ENCODE measurements around the gene BCL3. TPM values are rescaled to one million over a fixed set of nuclear protein-coding genes. Genes with fewer than 3 reads are reported as not detected.

BCL3 gene
- total RNA-seq, 1 experiment from 2014 or later: 4.4 TPM

- DNase-seq (ENCODE audit: low spot score): peak; percentile 66
Measured at GRCh38 chr19:44742330-44743061, 6.0 kb upstream of the BCL3 start.

- no peak for DNase-seq (ENCODE audit: low spot score)
Measured at GRCh38 chr19:44744871-44745332, 3.6 kb upstream of the BCL3 start.

GRCh38 chr19:44745341-44745831, 3.1 kb upstream of the BCL3 start:
- DNase-seq (ENCODE audit: low spot score): peak; percentile 85

- no peak for DNase-seq (ENCODE audit: low spot score)
Measured at GRCh38 chr19:44745887-44746600, 2.5 kb upstream of the BCL3 start.

GRCh38 chr19:44746616-44746945, 1.9 kb upstream of the BCL3 start:
- no peak for DNase-seq (ENCODE audit: low spot score)

GRCh38 chr19:44746946-44747738, 1.4 kb upstream of the BCL3 start:
- DNase-seq (ENCODE audit: low spot score): peak; percentile 96

DNA sequence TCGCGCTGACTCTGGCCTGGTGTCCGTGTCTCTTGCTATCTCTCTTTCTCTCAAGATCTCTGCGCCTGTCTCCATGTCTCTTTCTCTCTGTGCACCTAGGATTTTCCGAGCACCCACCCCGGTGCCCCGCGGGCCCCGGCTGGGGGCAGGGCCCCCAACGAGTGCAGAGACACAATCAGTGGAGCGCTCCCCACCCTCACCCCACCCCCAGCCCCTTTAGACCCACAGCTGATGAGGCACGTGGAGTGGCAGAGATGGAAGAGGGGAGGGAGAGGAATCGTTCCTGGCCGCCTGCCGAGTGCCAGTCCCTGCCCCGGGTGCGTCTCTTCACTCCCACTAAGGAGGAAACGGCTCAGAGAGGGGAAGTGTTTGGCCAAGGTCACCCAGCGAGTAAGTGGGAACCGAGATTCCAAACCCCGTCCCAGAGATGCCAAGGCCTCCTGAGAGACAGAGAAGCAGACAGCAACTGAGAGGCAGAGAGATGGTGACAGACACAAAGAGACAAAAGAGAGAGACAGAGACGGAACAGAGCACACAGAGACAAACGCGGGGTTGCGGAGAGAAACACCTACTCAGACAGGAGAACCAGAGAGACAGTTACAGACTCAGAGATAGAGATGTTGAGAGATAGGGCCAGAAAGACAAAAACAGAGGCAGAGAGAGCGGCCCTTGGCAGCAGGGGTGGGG, 626 bp upstream of the BCL3 start:
- peak; percentile 72 for DNase-seq (ENCODE audit: low spot score)

DNA sequence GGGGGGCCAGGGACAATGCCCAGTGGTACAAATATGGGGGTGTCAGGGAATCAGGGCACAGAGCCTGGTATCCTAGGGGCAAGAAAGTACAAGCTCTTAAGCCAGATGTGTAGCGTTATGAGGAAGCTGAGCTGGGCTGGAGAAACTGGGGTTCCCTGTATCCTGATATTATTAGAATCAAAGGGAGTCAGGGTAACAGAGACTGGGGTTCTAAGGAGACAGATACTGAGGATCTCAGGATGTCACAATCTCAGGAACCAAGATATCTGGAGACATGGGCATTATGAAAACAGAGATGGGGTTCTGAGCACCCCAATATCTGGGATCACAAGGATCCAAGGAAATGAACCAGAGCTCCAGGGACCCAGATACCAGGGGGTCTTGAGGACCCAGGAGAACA, 784 bp downstream of the BCL3 start:
- DNase-seq (ENCODE audit: low spot score): no peak

GRCh38 chr19:44749994-44750393, 1.5 kb downstream of the BCL3 start:
- DNase-seq (ENCODE audit: low spot score): no peak

GRCh38 chr19:44752123-44752815, 3.8 kb downstream of the BCL3 start:
- no peak for DNase-seq (ENCODE audit: low spot score)

GRCh38 chr19:44752816-44753625, 4.5 kb downstream of the BCL3 start:
- peak; percentile 96 for DNase-seq (ENCODE audit: low spot score)

GRCh38 chr19:44753626-44753931, 5.1 kb downstream of the BCL3 start:
- DNase-seq (ENCODE audit: low spot score): no peak

DNA sequence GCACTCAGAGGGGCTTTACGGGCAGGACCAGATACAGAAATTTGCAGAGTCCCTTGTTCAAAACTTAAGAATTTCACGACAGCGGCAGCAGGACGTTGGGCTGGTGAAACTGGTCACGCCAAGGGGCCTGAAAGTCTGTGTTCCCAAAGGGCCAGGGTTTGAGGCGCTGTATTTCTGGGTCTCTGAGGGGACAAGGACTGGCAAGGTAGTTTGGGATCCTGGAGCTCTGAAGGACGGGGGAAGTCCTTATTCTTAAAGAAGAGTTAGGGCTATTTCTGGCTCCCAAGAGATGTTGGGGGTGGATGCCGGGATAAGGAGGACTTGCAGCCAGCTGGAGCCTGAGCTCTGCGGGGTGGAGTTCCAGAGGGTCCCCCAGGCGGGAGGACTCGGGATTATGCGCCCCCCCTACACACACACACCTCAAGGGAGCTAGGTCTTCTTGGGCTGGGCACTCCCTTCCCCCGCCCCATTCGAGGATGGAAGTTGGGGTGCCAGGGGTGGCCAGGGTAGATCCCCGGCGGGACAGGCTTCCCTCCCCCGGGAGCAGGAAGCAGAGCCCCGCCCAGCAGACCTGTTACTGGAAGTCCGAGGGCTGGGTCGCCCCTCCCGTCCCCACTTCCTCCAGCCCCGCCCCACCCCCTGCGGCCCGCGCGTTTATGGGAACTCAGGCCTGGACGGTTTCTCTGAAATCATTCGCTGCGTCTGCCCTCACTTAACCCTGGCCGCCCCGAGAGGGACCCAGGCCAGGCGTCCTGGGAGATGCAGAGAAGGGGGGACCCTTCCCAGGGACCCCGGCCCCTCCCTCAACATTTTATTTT, 5.6 kb downstream of the BCL3 start:
- DNase-seq (ENCODE audit: low spot score): peak; percentile 89

DNA sequence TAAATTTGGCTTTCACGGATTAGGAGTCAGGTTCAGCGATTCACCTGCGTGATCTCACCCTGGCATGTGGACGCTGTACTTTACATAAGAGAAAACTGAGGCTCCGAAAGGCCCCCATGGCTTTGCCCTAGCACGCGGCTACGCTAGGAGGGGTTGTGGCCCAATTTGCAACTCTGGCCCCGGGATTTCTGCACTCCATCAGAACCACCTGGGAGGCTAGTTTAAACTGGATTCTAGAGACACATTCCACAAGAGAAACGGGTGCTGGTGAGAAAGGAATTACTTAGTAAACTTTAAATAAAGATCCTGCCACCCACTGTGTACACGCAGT, 6.2 kb downstream of the BCL3 start:
- DNase-seq (ENCODE audit: low spot score): no peak

DNA sequence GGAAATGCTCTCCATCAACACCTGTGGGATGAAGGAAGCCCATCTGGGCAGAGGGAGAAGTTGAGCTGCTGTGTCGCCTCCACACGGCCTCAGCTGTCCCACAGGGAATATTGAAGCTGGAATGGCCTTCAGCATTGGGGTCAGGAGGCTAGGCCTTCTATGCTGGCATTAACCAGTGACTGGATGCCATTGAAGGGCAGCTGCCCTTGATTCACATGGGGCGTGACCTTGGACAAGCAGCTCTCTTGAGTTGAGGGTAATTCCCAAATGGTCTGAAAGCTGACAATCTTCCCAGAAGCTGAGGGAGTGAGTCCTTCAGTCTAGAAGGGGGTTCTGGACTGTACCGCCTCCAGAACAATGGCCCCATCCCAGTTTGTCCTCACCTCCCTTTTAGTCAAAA, 6.7 kb downstream of the BCL3 start:
- no peak for DNase-seq (ENCODE audit: low spot score)

DNA sequence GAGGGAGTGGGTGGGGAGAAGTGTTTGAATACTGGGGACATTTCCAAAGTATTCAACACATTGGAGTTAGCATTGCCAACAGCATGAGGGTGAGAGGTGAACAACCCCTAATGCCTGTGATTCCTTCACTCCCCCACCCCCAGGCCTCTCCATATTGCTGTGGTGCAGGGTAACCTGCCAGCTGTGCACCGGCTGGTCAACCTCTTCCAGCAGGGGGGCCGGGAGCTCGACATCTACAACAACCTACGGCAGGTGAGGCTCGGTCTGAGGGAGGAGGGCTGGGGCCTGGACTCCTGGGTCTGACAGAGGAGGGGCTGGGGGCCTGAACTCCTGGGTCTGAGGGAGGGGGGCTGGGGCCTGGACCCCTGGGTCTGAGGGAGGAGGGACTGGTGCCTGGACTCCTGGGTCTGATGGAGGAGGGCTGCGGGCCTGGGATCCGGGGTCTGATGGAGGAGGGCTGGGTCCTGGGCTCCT, 7.6 kb downstream of the BCL3 start:
- DNase-seq (ENCODE audit: low spot score): no peak

DNA sequence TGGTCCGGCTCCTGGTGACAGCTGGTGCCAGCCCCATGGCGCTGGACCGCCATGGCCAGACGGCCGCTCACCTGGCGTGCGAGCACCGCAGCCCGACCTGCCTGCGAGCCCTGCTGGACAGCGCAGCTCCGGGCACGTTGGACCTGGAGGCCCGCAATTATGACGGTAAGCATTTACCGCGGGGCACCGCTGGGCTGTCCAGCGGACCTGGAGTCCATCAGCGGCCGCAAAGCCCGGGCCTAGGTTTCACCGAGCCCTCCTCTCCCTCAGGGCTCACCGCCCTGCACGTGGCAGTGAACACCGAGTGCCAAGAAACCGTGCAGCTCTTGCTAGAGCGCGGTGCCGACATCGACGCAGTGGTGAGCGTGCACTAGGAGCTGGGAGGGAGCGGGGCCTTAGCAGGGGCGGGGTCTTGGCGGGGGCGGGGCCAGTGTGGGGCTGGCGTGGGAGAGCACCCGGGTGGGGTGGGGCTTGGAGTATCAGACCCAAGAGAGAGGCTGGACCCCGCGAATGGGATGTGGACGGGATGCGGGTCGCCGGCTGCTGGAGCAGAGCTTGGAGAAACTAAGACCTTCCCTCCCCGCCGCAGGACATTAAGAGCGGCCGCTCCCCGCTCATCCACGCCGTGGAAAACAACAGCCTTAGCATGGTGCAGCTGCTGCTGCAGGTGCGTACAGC, 8.7 kb downstream of the BCL3 start:
- DNase-seq (ENCODE audit: low spot score): no peak

- no peak for DNase-seq (ENCODE audit: low spot score)
Measured at GRCh38 chr19:44757735-44758505, 9.4 kb downstream of the BCL3 start.

All from A172 (cell line).